ENCODE results near the gene DHDH.

DNA sequence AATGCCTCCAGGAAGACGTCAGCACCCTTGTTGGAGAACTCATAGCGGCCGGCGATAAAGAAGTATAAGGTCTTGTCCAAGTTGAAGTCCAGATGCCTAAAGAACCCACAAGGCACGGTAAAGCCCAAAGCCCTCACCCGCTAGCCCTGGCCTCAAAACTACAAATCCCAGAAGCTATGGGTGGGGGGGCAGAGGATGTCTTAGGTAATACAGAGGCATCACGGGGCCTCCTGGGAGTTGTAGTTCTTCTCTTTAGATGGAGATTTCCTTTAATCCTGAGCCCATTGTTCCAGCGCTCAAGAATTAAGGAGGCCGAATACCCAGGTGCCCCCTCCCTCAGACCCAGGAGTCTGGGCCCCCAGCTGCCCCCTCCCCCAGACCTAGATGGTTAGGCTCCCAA, 48.8 kb downstream of the DHDH start:
- TF ChIP-seq POLR2AphosphoS5 (IDR thresholded peaks at IDR 0.05; ENCODE audit: low read depth, low read length) (no peak), TAF1 (IDR thresholded peaks at IDR 0.05; ENCODE audit: borderline replicate concordance, insufficient read depth, low read length) (no peak)
